ENCODE measurements around the gene HASPIN.
A peak's percentile ranks its signal among the peaks of the same experiment; 100 is the strongest.

HASPIN gene

GRCh38 chr17:3739422-3740124 is 15.9 kb downstream of the HASPIN start:
- DNase-seq (ENCODE audit: low spot score) = no peak
- TF ChIP-seq, protein P1, sequence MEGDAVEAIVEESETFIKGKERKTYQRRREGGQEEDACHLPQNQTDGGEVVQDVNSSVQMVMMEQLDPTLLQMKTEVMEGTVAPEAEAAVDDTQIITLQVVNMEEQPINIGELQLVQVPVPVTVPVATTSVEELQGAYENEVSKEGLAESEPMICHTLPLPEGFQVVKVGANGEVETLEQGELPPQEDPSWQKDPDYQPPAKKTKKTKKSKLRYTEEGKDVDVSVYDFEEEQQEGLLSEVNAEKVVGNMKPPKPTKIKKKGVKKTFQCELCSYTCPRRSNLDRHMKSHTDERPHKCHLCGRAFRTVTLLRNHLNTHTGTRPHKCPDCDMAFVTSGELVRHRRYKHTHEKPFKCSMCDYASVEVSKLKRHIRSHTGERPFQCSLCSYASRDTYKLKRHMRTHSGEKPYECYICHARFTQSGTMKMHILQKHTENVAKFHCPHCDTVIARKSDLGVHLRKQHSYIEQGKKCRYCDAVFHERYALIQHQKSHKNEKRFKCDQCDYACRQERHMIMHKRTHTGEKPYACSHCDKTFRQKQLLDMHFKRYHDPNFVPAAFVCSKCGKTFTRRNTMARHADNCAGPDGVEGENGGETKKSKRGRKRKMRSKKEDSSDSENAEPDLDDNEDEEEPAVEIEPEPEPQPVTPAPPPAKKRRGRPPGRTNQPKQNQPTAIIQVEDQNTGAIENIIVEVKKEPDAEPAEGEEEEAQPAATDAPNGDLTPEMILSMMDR (IDR thresholded peaks at IDR 0.05; ENCODE audit: extremely low read depth, missing control alignments) = no peak

DNA sequence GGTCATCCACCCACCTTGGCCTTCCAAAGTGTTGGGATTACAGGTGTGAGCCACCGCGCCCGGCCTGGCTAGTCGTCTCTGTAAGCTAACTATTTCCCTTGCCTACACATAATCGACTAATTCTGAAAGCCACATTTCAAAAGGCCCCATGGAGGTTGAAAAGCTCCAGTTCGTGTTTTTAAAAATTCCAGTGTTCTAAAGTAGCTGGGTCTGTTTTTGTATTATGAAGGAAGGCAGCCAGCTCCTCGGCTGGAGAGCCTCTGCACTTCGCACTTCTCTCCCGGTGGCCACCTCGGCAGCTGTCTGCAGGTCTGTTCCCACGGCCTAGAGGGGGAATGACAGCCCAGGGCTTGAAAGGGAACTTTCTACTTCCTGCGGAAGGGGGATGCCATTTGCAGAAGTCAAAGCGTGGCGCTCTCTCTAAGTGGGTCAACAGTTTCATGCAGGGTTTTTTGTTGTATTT is 16.9 kb downstream of the HASPIN start:
- peak; percentile 50 for DNase-seq (ENCODE audit: low spot score)
- TF ChIP-seq, protein P1 (IDR thresholded peaks at IDR 0.05; ENCODE audit: extremely low read depth, missing control alignments) = no peak

- DNase-seq (ENCODE audit: low spot score) = no peak
- TF ChIP-seq, protein P1 (IDR thresholded peaks at IDR 0.05; ENCODE audit: extremely low read depth, missing control alignments) = no peak
Observed at GRCh38 chr17:3744014-3744413, 20.3 kb downstream of the HASPIN start.

- DNase-seq (ENCODE audit: low spot score) = no peak
- TF ChIP-seq, protein P1 (IDR thresholded peaks at IDR 0.05; ENCODE audit: extremely low read depth, missing control alignments) = no peak
Observed at GRCh38 chr17:3745071-3745470, 21.4 kb downstream of the HASPIN start.

- DNase-seq (ENCODE audit: low spot score) = no peak
Observed at GRCh38 chr17:3747805-3748204, 24.1 kb downstream of the HASPIN start.

GRCh38 chr17:3748576-3748975 is 24.9 kb downstream of the HASPIN start:
- no peak for DNase-seq (ENCODE audit: low spot score)
- TF ChIP-seq, protein P1 (IDR thresholded peaks at IDR 0.05; ENCODE audit: extremely low read depth, missing control alignments) = no peak

More at GRCh38 chr17:3747805-3748204, 24.1 kb downstream of the HASPIN start:
- TF ChIP-seq, protein P1 (IDR thresholded peaks at IDR 0.05; ENCODE audit: extremely low read depth, missing control alignments) = no peak

DNA sequence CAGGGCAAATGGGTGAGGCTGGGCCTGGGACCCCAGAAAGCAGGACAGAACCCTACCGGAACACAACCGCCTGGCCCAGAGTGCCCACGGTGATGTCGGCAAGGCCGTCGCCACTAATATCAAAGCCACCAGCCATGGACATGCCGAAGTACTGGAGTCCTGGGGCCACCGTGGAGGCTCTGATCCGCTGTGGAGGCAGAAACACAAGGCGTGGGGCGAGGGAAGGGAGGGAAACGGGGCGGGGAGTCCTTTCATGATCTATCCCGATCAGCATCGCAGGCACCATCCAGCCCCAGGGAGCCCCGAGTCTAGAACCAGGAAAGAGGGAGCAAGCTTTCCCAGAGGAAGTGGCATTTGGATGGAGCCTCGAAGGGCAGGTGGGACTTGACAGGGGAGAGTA is 26.6 kb downstream of the HASPIN start:
- DNase-seq (ENCODE audit: low spot score) = no peak
- TF ChIP-seq, protein P1 (IDR thresholded peaks at IDR 0.05; ENCODE audit: extremely low read depth, missing control alignments) = no peak

Measured in GM20000 (cell line).